GM23338 (cell line): Measurements from ENCODE around the gene GALNT7.

Source experiments
- CREB1 ChIP-seq: fragments of 250-450 bp; sonication (Bioruptor Pico); IDR thresholded peaks from 2 replicates; pipeline ENCODE4 v1.5.0; 2020; ENCODE audit warnings: low read depth, mild to moderate bottlenecking, moderate library complexity
- CTCF ChIP-seq, 2 experiments: fragments of 200-600 bp in 1 of 2; sonication (generic) in 1 of 2; conservative IDR thresholded peaks; 2 replicates each; pipeline versions ENCODE4 v1.5.1 to v1.6.1; 2016 to 2017; ENCODE audit warnings: antibody characterized with exemption in 2 of 2, low read depth in 2 of 2, mild to moderate bottlenecking in 2 of 2, moderate library complexity in 1 of 2
- EZH2 ChIP-seq: fragments of 200-600 bp; sonication (generic); IDR thresholded peaks from one replicate; pipeline ENCODE4 v1.8.0; 2017; ENCODE audit warnings: antibody characterized with exemption, mild to moderate bottlenecking, low read depth; ENCODE audit not compliant: unreplicated experiment
- EZH2phosphoT487 ChIP-seq: fragments of 200-600 bp; sonication (generic); IDR thresholded peaks from one replicate; pipeline ENCODE4 v1.8.1; 2018; ENCODE audit warnings: antibody characterized with exemption; ENCODE audit not compliant: unreplicated experiment
- JUNB ChIP-seq: IDR thresholded peaks from one replicate; pipeline ENCODE4 v1.6.1; 2016; ENCODE audit warnings: antibody characterized with exemption; ENCODE audit not compliant: unreplicated experiment
- NANOG ChIP-seq: IDR thresholded peaks from 2 replicates; pipeline ENCODE4 v1.6.1; 2016; ENCODE audit warnings: antibody characterized with exemption, borderline replicate concordance
- POLR2AphosphoS5 ChIP-seq: IDR thresholded peaks from 2 replicates; pipeline ENCODE4 v1.6.1; 2016; ENCODE audit warnings: antibody characterized with exemption, low read depth
- REST ChIP-seq: IDR thresholded peaks from one replicate; pipeline ENCODE4 v1.6.1; 2018; ENCODE audit warnings: antibody characterized with exemption; ENCODE audit not compliant: unreplicated experiment
- STAT1 ChIP-seq: IDR thresholded peaks from one replicate; pipeline ENCODE4 v1.6.1; 2016; ENCODE audit warnings: antibody characterized with exemption; ENCODE audit not compliant: unreplicated experiment
- ZNF114 ChIP-seq: fragments of 250-450 bp; sonication (Bioruptor Pico); IDR thresholded peaks from 2 replicates; pipeline ENCODE4 v1.5.0; 2020; ENCODE audit warnings: mild to moderate bottlenecking, moderate library complexity
- ZNF331 ChIP-seq: fragments of 250-450 bp; sonication (Bioruptor Pico); IDR thresholded peaks from 2 replicates; pipeline ENCODE4 v1.5.0; 2020; ENCODE audit warnings: low read depth, mild to moderate bottlenecking, moderate library complexity

- TF ChIP-seq REST (no peak), CTCF (conservative IDR thresholded peaks at IDR 0.05; ENCODE audit: low read depth in 2 of 2) (no peak), POLR2AphosphoS5 (no peak), NANOG (no peak), EZH2phosphoT487 (no peak), ZNF331 (CRISPR knock-in tag) (no peak), EZH2 (no peak), CREB1 (CRISPR knock-in tag) (no peak), JUNB (no peak), STAT1 (no peak), ZNF114 (CRISPR knock-in tag) (no peak)
Measured at GRCh38 chr4:173281406-173282255, 113.0 kb downstream of the GALNT7 start.
